Effector CD4-positive, alpha-beta T cell (primary cell): ENCODE data around the gene MORN3.
"Not testable (repeated sequence)": the region's sequence is repeated elsewhere in the genome, so short reads cannot be mapped to it uniquely, and the experiment has no call there.

Source experiments
- DNase-seq: peaks from one replicate; pipeline ENCODE4 v3.0.0-alpha.2; 2020

Gene MORN3

DNA sequence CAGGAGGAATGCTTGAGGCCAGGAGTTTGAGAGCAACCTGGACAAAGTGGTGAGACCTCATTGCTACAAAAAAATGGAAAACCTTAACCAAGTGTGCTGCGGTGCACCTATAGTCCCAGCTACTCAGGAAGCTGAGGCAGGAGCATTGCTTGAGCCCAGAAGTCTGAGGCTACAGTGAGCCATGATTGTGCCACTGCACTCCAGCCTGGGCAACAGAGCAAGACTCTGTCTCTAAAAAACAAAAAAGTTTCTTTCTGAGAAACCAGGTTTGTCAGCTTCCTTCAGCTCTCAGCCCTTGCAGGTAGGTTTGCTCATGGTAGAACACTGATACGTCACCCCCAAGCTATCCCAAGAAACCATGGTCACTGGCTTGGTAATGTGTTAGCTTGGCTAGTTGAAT is 20.0 kb upstream of the MORN3 start:
- DNase-seq, result no peak

DNA sequence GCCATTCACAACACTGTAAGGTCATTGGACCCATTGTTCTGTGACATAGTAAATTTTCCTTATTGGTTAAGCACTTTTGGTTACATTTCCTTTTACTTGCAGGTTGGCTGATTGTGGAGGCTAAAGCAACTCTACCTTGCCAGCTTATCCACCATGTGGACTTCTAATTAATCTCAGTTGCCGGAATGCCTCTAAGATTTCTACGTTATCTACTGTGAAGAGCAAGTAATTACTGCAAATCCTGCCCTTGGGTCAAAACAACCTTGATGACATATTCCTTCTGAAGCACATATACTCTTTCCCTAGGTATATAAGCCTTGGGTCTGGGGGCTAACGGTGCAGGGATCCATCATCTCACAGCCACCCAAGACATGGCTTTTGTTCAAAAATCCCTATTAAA is 19.5 kb upstream of the MORN3 start:
- DNase-seq, result no peak

- DNase-seq, result not testable (repeated sequence)
Measured at GRCh38 chr12:121679661-121680197, 10.3 kb upstream of the MORN3 start.

DNA sequence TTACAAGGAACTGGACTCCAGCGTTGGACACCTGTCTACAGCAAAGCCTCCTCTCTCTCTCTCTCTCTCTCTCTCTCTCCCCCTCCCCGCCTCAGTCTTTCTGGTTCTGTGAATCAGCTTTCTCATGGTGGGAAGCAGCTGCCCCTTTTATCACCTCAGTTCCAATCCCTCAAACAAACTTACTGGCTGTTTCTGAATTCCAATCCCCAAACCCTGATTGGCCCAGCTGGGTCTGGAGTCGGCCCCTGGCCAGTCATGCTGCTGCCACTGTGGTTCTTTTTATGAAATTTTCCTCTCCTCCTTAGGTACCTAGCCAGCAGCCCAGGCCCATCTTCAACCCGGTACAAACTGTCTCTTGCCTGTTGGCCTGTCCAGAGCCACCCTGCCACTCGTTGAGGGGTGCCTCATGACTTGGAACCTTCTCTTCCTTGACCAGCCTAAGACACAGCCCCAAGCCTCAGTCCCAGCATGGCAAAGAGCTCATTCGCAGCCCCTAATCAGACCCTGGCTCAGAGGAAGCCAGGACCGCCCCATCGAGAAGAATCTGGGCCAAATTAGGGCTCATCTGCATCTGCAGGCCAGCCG is 9.4 kb upstream of the MORN3 start:
- no peak for DNase-seq

- DNase-seq, result no peak
Measured at GRCh38 chr12:121678305-121678704, 8.9 kb upstream of the MORN3 start.

DNA sequence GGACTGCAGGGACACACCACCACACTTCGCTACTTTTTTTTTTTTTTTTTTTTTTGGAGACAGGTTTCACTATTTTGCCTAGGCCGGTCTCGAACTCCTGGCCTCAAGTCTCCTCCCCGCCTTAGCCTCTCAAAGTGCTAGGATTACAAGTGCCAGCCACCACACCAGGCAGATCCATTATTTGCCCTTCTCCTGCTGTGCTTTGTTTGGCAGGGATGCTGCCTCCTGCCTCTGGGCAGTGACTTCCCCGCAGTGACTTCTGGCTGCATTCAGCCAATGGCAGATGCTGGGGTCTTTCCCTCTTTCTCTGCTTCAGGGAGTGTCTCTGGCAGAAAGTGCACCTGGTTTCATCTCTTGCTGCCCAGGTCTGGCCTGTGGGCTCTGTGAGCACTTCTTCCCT is 6.7 kb upstream of the MORN3 start:
- no peak for DNase-seq

DNA sequence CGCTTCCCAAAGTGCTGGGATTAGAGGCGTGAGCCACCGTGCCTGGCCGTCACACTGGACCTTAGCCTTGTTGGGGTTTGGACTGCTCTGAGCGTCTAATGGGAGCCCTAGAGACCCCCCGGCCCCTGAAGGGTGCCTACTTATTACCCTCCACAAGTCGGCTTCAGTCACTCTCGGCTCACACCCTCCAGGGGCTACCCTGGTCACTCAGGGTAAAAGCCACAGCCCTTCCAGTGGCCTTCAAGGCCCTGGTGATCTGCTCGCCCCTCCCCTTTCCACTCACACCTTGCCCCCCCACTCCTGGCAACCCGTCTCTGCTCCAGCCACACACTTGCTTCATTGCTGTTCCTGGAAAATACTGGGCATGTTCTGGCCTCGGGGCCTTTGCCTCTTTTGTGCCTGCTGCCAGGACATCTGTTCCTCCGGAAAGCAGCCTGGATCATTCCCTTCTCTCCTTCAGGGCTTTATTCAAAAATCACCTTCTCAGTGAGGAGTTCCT is 3.6 kb upstream of the MORN3 start:
- DNase-seq, result no peak

DNA sequence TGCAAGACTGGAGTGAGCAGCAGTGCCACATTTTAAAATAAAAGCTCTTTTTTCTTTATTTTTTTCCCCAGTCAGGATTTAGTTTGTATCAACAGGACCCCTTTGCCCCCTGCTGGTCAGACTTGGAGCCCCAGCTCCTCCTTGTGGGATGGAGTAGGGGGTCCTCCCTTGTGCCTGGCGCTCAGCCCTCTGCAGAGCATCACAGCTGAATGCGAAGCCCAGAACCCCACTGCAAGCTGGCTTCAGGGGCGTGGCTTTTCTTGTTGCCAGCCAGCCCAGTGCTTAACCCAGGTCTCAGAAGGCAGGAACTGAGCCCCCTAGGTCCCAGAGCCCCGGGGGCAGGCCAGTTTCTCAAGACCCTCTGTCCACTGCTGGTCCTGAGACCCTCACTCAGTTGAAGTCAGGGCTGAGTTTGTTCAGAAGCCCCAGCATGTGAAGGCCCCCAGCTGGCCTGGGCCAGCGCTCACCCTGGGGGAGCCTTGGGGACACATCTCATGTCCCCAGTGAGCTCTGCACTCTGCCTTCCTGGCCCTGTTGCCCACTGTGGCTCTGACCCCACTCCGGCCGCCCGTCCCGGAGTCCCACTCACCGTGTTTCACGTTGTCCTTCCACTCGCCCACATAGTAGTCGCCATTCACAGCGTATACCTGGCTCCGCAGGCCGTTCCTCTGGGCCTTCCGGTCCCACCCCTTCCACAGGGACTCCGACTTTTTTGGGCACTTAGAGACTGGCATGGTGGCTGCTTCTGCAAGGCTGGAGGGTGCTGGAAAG is 519 bp downstream of the MORN3 start:
- DNase-seq, result peak; percentile 47

- DNase-seq, result not testable (repeated sequence)
Measured at GRCh38 chr12:121666829-121667228, 2.6 kb downstream of the MORN3 start.

GRCh38 chr12:121663610-121663929 is 5.9 kb downstream of the MORN3 start:
- DNase-seq, result no peak

GRCh38 chr12:121661353-121662105 is 7.9 kb downstream of the MORN3 start:
- DNase-seq, result not testable (repeated sequence)

GRCh38 chr12:121657305-121658008 is 12.0 kb downstream of the MORN3 start:
- DNase-seq, result no peak

GRCh38 chr12:121656122-121656521 is 13.3 kb downstream of the MORN3 start:
- DNase-seq, result no peak

GRCh38 chr12:121653999-121654398 is 15.5 kb downstream of the MORN3 start:
- no peak for DNase-seq

DNA sequence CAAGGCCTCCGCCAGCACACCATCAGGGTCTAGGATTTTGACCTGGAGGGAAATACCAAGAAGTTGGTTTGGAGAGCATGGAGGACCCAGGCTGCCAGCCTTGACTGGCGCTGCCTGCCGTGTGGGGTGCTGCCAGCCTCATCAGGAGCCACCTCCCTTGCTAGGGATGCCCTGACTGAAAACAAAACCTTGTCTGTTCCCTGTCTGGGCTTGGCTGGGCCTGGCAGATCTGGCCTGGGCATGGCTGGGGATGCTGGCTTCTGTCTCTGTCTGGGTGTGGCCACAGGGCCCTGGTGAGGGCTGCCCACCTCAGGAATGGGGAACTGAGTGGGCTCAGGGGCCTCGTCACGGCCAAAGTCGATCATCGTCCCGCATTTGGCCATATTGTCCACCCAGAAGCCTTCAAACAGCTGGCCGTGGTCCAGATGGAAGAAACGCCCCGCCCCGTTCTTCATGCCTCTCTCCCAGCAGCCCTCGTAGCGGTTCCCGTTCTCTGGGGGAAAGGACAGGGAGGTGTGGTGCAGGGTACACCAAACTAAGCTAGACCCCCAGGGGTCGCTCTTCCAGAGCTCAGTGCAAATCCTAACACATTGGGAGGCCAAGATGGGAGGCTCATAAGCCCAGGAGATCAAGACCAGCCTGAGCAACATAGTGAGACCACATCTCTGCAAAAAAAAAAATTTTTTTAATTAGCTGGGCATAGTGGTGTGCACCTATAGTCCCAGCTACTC is 16.5 kb downstream of the MORN3 start:
- DNase-seq, result no peak

DNA sequence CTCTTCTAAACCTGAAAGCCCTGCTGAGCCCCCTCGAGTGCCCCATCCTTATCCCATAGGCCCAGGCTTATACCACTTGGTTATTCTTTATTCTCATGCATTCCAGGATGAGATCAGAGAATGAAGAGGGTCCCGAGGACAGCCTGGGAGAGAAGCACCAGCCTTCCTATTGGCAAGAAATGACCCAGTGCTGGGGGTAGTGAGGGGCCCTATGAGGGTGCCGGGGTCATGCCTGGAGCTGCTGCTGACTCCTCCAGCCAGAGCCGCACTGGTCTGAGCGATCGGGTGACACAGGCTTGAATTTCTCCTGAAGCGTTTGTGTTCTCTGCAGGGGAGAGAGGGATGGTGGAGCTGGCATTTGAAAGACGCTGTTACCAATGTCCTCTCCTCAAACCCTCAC is 18.1 kb downstream of the MORN3 start:
- no peak for DNase-seq

GRCh38 chr12:121649819-121650353 is 19.6 kb downstream of the MORN3 start:
- DNase-seq, result no peak

GRCh38 chr12:121649322-121649721 is 20.1 kb downstream of the MORN3 start:
- DNase-seq, result no peak

GRCh38 chr12:121648458-121649028 is 20.9 kb downstream of the MORN3 start:
- DNase-seq, result no peak

DNA sequence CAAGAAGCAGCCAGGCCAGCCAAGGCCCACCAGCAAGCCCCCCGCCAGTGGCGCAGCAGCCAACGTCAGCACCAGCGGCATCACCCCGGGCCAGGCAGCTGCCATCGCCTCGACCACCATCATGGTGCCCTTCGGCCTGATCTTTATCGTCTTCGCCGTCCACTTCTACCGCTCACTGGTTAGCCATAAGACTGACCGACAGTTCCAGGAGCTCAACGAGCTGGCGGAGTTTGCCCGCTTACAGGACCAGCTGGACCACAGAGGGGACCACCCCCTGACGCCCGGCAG is 28.2 kb downstream of the MORN3 start:
- no peak for DNase-seq

DNA sequence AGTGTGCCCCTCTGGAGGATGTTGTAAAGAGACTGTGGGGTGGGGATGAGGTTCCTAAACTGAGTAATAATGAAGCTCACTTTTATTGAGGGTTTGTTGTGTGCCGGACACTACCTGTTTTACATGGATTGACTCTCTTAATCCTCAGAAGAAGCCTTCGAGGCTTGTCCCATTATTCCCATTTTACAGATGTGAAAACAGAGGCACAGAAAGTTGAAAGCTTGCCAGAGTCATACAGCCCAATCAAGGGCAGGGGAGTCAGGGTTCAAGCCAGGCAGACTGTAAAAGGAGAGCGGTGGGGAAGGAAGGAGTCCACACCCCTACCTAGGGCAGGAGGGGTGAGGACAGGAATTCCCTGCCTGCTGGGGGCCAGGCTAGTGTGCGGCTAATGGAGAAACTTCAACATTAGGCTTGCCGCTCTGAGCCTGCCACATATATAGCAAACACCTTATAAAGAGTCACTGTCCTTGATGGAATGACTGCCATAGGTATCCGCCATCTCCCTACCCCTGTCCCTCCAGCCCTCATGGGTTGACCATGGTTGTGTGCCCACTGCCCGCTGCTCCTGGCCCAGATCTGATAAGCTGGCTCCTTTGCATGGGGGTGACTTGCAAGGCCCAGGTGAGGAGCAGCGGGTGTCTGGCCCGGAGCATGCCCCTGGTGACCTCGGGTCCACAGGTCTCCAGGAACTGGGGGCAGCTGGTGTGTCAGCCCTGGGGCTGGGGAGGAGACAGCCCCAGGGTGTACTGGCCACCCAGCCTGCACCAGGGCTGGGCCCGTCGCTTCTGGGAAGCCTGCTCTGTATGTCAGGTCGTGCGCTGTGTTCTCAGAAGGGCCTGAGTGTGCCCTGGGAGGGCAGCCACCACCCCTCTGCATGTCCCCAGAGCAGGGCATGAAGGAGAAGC is 30.9 kb downstream of the MORN3 start:
- DNase-seq, result no peak
